Stimulated activated CD4-positive, alpha-beta T cell treated with anti-CD3 and anti-CD28 coated beads, Interleukin-2, amount 100 ng/mL, for 48 hours (primary cell): ENCODE measurements around the gene USO1.
A peak's percentile ranks its signal among the peaks of the same experiment; 100 is the strongest.

Source experiments
- DNase-seq, 2 donors: peaks; one replicate each; pipeline ENCODE4 v3.0.0-alpha.2; 2020

The USO1 gene

GRCh38 chr4:75848171-75848760 lies 123.9 kb downstream of the USO1 start:
- peak; percentile 3 to 6 for DNase-seq

- DNase-seq, result no peak
These were observed 124.5 kb downstream of the USO1 start for GRCh38 chr4:75848891-75849290.

GRCh38 chr4:75849461-75849860 lies 125.1 kb downstream of the USO1 start:
- no peak for DNase-seq

- no peak for DNase-seq
These were observed 134.3 kb downstream of the USO1 start for GRCh38 chr4:75858721-75859120.

GRCh38 chr4:75860606-75861005 lies 136.2 kb downstream of the USO1 start:
- no peak for DNase-seq
